ENCODE measurements around the gene FUBP1.

DNA sequence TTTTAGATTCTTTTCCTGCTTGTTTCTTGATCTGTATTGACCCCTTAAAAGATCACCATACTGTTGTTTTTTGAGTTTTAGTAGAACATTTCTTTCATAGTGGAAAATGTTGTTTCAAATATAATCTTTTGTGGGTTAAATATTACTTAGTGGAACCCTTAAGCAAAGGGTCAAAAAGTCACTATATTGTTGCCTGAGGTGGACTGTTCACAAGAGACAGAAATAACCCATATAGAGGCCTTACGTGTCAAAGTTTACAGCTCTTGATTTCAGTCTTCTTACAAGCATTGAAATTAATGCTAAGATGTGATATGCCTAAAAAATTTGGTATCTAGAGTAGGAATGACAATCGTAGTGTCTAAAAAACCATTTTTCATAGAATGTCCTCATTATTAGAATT is 32.2 kb upstream of the FUBP1 start:
- TF ChIP-seq EZH2phosphoT487 (IDR thresholded peaks at IDR 0.05; ENCODE audit: borderline replicate concordance) (no peak), FOSL1 (IDR thresholded peaks at IDR 0.05; ENCODE audit: low read depth) (no peak), POLR2AphosphoS5 (IDR thresholded peaks at IDR 0.05; ENCODE audit: low read depth, low read length) (no peak), CTCF (IDR thresholded peaks at IDR 0.05 in 2 of 3, conservative IDR thresholded peaks at IDR 0.05 in 1 of 3; ENCODE audit: borderline replicate concordance in 1 of 3, insufficient read depth in 1 of 3, low read depth in 2 of 3, low read length in 2 of 3) (no peak), RAD21 (IDR thresholded peaks at IDR 0.05; ENCODE audit: low read depth) (no peak), CEBPB (IDR thresholded peaks at IDR 0.05; ENCODE audit: low read depth) (no peak), SIN3A (IDR thresholded peaks at IDR 0.05; ENCODE audit: low read depth) (no peak), EZH2 (IDR thresholded peaks at IDR 0.05) (no peak), ZBTB33 (IDR thresholded peaks at IDR 0.05; ENCODE audit: extremely low read depth, insufficient replicate concordance, low read length) (no peak), ZNF274 (IDR thresholded peaks at IDR 0.05; ENCODE audit: low read depth, low read length) (no peak), SP1 (IDR thresholded peaks at IDR 0.05; ENCODE audit: low read depth) (no peak), TCF7L2 (IDR thresholded peaks at IDR 0.05; ENCODE audit: borderline replicate concordance, extremely low read depth, insufficient read depth, insufficient read length) (no peak)
- TF ChIP-seq, protein P1, sequence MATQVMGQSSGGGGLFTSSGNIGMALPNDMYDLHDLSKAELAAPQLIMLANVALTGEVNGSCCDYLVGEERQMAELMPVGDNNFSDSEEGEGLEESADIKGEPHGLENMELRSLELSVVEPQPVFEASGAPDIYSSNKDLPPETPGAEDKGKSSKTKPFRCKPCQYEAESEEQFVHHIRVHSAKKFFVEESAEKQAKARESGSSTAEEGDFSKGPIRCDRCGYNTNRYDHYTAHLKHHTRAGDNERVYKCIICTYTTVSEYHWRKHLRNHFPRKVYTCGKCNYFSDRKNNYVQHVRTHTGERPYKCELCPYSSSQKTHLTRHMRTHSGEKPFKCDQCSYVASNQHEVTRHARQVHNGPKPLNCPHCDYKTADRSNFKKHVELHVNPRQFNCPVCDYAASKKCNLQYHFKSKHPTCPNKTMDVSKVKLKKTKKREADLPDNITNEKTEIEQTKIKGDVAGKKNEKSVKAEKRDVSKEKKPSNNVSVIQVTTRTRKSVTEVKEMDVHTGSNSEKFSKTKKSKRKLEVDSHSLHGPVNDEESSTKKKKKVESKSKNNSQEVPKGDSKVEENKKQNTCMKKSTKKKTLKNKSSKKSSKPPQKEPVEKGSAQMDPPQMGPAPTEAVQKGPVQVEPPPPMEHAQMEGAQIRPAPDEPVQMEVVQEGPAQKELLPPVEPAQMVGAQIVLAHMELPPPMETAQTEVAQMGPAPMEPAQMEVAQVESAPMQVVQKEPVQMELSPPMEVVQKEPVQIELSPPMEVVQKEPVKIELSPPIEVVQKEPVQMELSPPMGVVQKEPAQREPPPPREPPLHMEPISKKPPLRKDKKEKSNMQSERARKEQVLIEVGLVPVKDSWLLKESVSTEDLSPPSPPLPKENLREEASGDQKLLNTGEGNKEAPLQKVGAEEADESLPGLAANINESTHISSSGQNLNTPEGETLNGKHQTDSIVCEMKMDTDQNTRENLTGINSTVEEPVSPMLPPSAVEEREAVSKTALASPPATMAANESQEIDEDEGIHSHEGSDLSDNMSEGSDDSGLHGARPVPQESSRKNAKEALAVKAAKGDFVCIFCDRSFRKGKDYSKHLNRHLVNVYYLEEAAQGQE (IDR thresholded peaks at IDR 0.05; ENCODE audit: low read depth): no peak
